ENCODE results near the gene LGALS7B. TPM values are rescaled to one million over a fixed set of nuclear protein-coding genes. Genes with fewer than 3 reads are reported as not detected.
"Not testable (repeated sequence)": the region's sequence is repeated elsewhere in the genome, so short reads cannot be mapped to it uniquely, and the experiment has no call there.

Gene LGALS7B
- total RNA-seq, 1 donor from 2014 or later: 3.2 TPM

DNA sequence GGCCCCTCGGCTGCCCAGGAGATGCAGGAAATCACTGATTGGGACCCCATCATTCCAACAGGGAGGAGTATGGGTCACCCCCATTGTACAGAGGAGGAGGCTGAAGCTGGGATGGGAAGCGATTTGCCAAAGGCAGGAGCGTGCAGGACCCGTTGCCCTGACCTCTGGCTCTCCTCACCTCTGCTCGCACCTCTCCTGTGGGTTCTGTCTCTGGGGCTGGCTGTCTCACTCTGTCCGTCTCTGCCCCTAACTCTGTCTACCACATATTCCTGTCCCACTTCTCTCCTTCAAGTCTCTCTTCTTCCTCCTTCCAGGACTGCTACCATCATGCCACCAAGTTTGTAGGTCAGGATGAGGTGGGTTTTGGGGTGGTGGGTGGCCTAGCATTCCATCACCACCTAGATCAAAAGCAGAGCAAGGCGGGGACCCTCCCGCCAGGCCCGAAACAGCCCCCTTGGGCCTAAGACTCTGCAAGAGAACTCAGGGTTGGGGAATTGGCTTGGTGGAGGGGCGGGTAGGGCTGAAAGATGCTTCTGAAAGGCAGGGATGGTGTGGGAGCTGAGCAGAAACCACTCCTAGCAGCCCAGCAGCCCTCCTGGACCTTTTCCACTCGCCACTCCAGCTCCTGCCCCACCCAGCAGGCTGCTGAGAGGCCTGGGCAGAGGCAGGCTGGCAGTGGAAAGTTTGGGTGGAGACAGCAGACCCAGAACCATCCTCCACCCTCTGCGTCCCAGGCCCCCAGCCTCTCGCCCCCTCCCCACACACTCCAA is 14.6 kb upstream of the LGALS7B start:
- no peak overlapping the region for H3K27ac ChIP-seq
- peaks cover 7% of the 10 kb centered on the region for H3K4me1 ChIP-seq
- no peaks in the 10 kb centered on the region for H3K27me3 ChIP-seq
- no peak overlapping the region for H3K4me3 ChIP-seq
- no peaks in the 10 kb centered on the region for H3K9me3 ChIP-seq
- intact Hi-C loops (cut with DNase I): no loop called here
- ATAC-seq (no peak), DNase-seq (no peak)
- TF ChIP-seq, protein P1, sequence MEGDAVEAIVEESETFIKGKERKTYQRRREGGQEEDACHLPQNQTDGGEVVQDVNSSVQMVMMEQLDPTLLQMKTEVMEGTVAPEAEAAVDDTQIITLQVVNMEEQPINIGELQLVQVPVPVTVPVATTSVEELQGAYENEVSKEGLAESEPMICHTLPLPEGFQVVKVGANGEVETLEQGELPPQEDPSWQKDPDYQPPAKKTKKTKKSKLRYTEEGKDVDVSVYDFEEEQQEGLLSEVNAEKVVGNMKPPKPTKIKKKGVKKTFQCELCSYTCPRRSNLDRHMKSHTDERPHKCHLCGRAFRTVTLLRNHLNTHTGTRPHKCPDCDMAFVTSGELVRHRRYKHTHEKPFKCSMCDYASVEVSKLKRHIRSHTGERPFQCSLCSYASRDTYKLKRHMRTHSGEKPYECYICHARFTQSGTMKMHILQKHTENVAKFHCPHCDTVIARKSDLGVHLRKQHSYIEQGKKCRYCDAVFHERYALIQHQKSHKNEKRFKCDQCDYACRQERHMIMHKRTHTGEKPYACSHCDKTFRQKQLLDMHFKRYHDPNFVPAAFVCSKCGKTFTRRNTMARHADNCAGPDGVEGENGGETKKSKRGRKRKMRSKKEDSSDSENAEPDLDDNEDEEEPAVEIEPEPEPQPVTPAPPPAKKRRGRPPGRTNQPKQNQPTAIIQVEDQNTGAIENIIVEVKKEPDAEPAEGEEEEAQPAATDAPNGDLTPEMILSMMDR (IDR thresholded peaks at IDR 0.05): no peak
- no peaks in the 10 kb centered on the region for H3K36me3 ChIP-seq

DNA sequence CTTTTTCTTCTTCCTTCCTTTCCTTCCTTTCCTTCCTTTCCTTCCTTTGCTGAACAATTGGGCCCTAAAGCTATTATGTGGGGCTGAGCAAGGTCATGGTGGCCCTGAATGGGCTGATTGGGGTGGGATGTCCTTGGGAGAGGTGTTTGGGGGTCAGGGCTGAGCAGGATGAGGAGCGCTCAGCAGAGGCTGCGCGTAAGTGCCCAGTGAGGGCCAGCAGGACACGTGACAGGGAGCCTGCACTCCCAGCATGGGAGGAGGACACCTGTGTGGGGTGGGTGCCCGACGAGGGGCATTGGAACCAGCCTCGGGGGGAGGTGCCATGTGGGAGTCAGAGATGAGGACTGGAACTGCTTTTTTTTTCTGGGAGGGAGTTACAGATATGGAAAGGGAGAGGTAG is 10.3 kb upstream of the LGALS7B start:
- H3K27me3 ChIP-seq: no peaks in the 10 kb centered on the region
- H3K36me3 ChIP-seq: no peaks in the 10 kb centered on the region
- ATAC-seq (no peak), DNase-seq (no peak)
- intact Hi-C loops (cut with DNase I): no loop called here
- no peaks in the 10 kb centered on the region for H3K4me1 ChIP-seq
- no peaks in the 10 kb centered on the region for H3K9me3 ChIP-seq
- H3K4me3 ChIP-seq: no peak overlapping the region
- TF ChIP-seq, protein P1 (IDR thresholded peaks at IDR 0.05): no peak
- H3K27ac ChIP-seq: no peak overlapping the region

DNA sequence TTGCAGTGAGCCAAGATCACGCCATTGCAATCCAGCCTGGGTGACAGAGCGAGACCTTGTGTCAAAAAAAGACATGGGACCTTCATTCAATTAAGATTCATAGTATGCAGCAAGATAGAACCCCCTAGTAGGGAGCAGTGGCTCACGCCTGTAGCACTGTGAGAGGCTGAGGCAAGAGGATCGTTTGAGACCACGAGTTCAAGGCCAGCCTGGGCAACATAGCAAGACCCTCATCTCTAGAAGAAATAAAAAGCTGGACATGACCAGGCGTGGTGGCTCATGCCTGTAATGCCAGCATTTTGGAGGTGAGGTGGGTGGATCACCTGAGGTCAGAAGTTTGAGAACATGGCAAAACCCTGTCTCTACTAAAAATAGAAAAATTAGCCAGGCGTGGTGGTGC is 8.6 kb upstream of the LGALS7B start:
- no peaks in the 10 kb centered on the region for H3K27me3 ChIP-seq
- H3K27ac ChIP-seq: no peak overlapping the region
- no peaks in the 10 kb centered on the region for H3K4me1 ChIP-seq
- H3K4me3 ChIP-seq: no peak overlapping the region
- no peaks in the 10 kb centered on the region for H3K36me3 ChIP-seq
- no peak for DNase-seq
- ATAC-seq: no peak
- intact Hi-C loops (cut with DNase I): no loop called here
- no peaks in the 10 kb centered on the region for H3K9me3 ChIP-seq
- TF ChIP-seq, protein P1 (IDR thresholded peaks at IDR 0.05): no peak

DNA sequence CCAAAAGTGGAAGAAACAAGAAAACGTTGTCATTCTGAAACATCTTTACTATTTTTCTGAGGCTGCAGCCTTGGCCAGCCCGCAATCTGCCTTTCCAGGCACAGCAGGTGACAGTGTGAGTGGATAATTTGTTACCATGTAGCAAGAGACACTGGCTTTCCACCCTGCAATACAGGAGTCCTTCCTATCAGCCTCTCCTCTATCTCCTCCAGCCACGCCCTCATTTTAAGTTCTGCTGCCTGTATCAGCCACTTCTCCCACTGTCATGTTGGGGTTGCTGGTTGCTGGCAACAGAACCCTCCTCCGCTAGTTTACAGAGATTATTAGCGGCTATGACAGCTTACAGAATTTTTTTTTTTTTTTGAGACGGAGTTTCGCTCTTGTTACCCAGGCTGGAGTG is 7.9 kb upstream of the LGALS7B start:
- no peak overlapping the region for H3K27ac ChIP-seq
- H3K4me3 ChIP-seq: no peak overlapping the region
- no peaks in the 10 kb centered on the region for H3K36me3 ChIP-seq
- H3K27me3 ChIP-seq: no peaks in the 10 kb centered on the region
- ATAC-seq (no peak), DNase-seq (no peak)
- TF ChIP-seq, protein P1 (IDR thresholded peaks at IDR 0.05): no peak
- intact Hi-C loops (cut with DNase I): no loop called here
- H3K4me1 ChIP-seq: no peaks in the 10 kb centered on the region
- no peaks in the 10 kb centered on the region for H3K9me3 ChIP-seq

DNA sequence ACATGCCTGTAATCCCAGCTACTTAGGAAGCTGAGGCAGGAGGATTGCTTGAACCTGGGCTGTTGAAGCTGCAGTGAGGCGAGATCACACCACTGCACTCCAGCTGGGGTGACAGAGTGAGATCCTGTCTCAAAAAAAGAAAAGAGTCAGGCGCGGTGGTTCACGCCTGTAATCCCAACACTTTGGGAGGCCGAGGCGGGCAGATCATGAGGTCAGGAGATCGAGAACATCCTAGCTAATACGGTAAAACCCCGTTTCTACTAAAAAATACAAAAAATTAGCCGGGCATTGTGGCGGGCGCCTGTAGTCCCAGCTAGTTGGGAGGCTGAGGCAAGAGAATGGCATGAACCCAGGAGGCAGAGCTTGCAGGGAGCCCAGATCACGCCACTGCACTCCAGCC is 6.8 kb upstream of the LGALS7B start:
- intact Hi-C loops (cut with DNase I); H3K4me3 ChIP-seq; H3K9me3 ChIP-seq; H3K27me3 ChIP-seq; H3K36me3 ChIP-seq; H3K27ac ChIP-seq; ATAC-seq; H3K4me1 ChIP-seq; DNase-seq: not testable (repeated sequence)

DNA sequence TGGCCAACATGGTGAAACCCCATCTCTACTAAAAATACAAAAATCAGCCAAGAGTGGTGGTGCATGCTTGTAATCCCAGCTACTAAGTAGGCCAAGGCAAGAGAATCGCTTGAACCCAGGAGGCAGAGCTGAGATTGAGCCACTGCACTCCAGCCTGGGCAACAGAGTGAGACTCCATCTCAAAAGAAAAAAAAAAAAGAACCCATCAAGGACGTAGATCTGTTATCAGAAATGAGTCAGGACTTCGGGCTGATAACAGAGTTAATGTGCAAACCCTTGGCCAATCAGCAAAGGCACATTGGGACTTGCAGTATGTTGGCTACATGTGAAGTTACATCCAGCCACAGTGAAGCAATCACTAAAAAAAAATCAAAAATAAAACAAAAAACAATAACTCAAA is 4.8 kb upstream of the LGALS7B start:
- TF ChIP-seq, protein P1 (IDR thresholded peaks at IDR 0.05): no peak
- H3K4me3 ChIP-seq: no peak overlapping the region

More for the DNA sequence above, 4.8 kb upstream of the LGALS7B start:
- intact Hi-C loops (cut with DNase I): no loop called here
- no peaks in the 10 kb centered on the region for H3K4me1 ChIP-seq
- H3K27me3 ChIP-seq: no peaks in the 10 kb centered on the region
- H3K27ac ChIP-seq: no peak overlapping the region
- H3K9me3 ChIP-seq: no peaks in the 10 kb centered on the region
- DNase-seq (no peak), ATAC-seq (no peak)
- H3K36me3 ChIP-seq: no peaks in the 10 kb centered on the region
